GM12864 (cell line): Measurements from ENCODE around the gene RNF207.
"Not testable (repeated sequence)": the region's sequence is repeated elsewhere in the genome, so short reads cannot be mapped to it uniquely, and the experiment has no call there.

Experiments used
- DNase-seq: peaks from one replicate; pipeline ENCODE4 v3.0.0-alpha.2; 2011; ENCODE audit warnings: low read depth
- H3K4me3 ChIP-seq: 2 replicates; pipeline ENCODE4 v1.5.1; 2011; ENCODE audit warnings: mild to moderate bottlenecking, low read depth, low read length, control low read depth
- TF ChIP-seq, protein P1 (sequence below): IDR thresholded peaks from 2 replicates; pipeline ENCODE4 v1.5.1; 2011; ENCODE audit warnings: low read depth, mild to moderate bottlenecking, moderate library complexity, low read length, control low read depth, inconsistent platforms; ENCODE audit errors: missing control alignments

Gene RNF207

DNA sequence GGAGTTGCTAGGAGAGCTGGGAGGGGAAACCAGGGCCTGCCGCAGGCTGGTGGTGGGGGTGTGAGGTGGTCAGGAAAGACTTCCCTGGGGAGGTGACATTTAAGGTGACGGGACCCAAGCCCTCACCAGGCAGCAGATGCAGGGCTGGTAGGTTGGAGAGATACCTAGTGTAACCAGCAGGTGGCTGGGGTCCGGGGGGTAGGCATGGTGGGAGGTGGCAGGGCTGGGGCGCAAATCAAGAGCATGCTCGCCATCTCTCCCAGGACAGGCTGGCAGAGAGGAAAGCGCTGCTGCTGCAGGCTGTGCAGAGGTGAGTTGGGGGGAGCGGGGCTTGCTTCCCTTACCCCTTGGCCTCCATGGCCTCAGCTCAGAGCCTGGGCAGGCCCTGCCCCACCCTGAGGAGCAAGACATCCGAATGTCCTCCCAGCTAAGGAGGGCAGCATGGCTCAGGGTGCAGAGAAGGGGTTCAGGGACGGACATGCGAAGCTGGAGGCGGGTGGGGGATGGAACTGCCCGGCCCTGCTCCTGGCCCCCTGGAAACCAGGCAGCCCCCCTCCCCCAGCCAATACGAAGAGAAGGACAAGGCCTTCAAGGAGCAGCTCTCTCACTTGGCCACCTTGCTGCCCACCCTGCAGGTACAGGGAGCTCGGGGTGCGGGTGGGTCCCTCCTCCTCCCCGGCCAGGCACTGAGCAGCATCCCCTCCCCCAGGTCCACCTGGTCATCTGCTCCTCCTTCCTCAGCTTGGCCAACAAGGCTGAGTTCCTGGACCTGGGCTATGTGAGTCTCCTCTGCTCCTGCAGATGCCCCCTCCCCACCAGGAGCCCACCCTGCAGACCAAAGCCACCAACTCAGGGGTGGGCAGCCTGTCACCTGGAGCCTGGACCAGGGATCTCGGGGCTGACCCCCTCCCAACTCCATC is 4.0 kb downstream of the RNF207 start:
- H3K4me3 ChIP-seq, result no peak overlapping the region
- DNase-seq, result no peak
- TF ChIP-seq, protein P1, sequence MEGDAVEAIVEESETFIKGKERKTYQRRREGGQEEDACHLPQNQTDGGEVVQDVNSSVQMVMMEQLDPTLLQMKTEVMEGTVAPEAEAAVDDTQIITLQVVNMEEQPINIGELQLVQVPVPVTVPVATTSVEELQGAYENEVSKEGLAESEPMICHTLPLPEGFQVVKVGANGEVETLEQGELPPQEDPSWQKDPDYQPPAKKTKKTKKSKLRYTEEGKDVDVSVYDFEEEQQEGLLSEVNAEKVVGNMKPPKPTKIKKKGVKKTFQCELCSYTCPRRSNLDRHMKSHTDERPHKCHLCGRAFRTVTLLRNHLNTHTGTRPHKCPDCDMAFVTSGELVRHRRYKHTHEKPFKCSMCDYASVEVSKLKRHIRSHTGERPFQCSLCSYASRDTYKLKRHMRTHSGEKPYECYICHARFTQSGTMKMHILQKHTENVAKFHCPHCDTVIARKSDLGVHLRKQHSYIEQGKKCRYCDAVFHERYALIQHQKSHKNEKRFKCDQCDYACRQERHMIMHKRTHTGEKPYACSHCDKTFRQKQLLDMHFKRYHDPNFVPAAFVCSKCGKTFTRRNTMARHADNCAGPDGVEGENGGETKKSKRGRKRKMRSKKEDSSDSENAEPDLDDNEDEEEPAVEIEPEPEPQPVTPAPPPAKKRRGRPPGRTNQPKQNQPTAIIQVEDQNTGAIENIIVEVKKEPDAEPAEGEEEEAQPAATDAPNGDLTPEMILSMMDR, result peak; percentile 48

DNA sequence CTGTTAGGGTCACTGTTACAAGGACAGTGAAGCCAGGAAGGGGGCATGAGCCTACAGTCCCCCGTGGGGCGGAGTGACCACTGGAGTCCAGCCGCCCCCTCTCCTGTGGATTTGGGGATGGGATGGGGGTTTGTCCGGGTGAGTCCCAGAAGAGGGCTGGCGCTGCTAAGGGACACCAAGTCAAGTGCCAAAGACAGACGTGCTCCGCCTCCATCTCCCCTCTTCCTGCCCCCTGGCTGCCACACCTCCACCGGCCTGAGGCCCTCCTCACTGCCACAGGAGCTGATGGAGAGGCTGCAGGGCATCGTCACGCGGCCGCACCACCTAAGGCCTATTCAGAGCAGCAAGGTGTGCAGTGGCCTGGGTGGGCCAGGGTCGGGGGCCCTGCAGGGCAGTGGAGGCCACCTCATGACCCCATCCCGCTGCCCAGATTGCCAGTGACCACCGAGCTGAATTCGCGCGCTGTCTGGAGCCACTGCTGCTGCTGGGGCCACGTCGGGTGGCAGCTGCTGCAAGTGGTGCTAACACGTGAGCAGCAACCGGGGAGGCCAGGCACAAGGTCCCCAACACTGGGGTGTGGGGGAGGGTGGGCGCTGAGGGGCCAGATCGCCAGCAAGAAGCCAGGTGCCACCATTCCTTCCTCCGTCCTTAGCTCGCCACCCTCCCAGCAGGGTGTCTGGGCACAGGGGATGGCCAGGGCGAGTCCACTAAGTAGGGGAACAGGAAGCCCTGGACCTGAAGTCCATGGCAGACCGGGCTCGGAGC is 4.9 kb downstream of the RNF207 start:
- TF ChIP-seq, protein P1, result no peak

DNA sequence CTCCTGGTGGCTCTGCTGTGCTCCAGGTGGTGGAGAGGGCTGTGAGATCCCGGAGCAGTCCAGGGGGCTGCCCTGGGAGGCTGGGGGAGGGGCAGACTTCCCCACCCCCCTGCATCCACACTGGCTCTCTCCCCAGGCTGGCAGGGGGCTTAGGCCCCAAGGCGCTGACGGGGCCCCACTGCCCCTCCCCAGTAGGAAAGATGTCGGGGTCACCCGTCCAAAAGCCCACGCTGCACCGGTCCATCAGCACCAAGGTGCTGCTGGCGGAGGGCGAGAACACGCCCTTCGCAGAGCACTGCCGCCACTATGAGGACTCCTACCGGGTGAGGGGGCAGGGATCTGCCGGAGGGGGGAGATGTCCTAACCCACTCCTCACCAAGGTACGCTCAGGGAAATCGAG is 5.8 kb downstream of the RNF207 start:
- no peak for DNase-seq

More for the DNA sequence above, 4.9 kb downstream of the RNF207 start:
- no peak for DNase-seq
- no peak overlapping the region for H3K4me3 ChIP-seq

DNA sequence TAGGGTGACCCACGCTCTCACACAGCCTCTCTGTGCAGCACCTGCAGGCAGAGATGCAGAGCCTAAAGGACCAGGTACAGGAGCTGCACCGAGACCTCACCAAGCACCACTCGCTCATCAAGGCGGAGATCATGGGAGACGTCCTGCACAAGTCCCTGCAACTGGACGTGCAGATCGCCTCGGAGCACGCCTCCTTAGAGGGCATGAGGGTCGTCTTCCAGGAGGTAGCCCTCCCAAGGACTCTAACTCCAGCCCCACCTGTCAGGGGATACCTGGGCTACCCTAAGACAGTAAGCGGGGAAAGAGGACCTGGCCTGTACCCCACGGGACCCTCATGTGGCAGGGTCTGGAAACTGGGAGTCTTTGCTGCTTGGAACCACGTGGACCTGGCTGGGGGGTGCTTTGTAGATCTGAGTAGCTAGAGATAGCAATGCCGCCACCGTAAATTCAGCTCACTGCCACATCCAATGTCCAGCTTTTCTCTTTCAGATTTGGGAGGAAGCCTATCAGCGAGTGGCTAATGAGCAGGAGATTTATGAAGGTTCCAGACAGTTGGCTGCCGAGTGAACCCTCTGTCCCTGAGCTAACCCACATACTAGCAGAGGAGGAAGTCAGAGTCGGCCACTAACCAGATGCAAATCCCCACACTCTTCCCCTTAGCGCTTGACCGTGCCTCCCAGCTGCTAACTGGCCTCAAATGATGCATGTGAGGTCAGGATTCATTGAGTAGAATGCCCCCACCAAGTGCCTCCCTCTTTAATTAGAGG is 6.5 kb downstream of the RNF207 start:
- no peak overlapping the region for H3K4me3 ChIP-seq
- TF ChIP-seq, protein P1, result no peak
- DNase-seq, result no peak

More for the DNA sequence above, 5.8 kb downstream of the RNF207 start:
- TF ChIP-seq, protein P1, result no peak
- no peak overlapping the region for H3K4me3 ChIP-seq

DNA sequence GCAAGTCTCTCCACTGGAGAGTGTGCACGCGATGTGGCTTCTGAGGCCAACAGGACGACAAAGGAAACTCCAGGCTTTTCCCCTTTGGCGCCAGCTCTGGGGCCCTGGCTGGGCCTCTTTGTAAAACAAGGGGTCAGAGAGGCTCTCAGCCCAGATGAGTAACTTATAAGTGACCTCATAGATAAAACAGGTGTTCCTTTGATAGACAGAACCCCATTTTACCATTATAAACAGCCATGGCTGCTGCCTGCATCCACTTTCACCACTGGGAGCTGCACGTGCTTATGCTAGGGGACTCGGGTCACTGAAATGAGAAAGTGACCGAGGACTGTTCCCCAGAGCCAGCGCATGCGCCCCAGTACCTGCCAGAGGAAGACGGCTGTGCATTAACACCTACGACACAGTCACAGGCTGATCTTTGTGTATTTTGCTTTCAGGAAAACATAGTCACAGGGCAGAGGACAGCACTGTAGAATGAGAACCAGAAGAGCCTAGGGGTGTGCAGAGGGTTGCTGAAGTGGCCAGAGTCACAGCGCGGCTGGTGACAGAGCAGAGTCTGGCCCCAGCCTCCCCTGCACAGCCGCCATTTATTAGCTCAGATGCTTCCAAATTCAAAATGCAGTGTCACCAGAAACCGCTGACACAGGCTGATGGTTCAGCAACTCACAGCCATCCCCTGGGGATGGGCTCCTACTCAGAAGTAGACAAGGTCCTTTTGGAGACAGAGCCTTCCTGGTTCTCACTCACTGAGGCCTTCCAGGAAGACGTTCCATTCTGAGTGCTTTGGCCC is 12.7 kb downstream of the RNF207 start:
- DNase-seq, result no peak
- TF ChIP-seq, protein P1, result no peak
- H3K4me3 ChIP-seq, result no peak overlapping the region

DNA sequence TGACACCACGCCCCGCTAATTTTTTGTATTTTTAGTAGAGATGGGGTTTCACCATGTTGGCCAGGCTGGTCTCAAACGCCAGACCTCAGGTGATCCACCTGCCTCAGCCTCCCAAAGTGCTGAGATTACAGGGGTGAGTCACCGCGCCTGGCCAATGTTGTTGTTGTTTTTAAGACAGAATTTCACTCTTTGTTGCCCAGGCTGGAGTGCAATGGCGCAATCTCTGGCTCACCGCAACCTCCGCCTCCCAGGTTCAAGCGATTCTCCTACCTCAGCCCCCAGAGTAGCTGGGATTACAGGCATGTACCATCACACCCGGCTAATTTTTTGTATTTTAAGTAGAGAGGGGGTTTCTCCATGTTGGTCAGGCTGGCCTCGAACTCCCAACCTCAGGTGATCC is 13.7 kb downstream of the RNF207 start:
- not testable (repeated sequence) for DNase-seq, H3K4me3 ChIP-seq
